MM.1S (cell line): ENCODE measurements around the gene TDO2.

Experiments used
- DNase-seq: peaks from one replicate; pipeline ENCODE4 v3.0.0-alpha.2; 2015
- H2AFZ ChIP-seq: fragments of 300-600 bp; sonication (generic); 2 replicates; pipeline ENCODE4 v1.6.0; 2016; ENCODE audit warnings: antibody characterized with exemption, low read length
- H3F3A ChIP-seq: fragments of 300-600 bp; sonication (generic); 2 replicates; pipeline ENCODE4 v1.6.1; 2016; ENCODE audit warnings: mild to moderate bottlenecking, antibody characterized with exemption, low read length, moderate library complexity, mixed read lengths; ENCODE audit not compliant: insufficient read depth
- H3K27ac ChIP-seq: fragments of 300-600 bp; sonication (generic); 2 replicates; pipeline ENCODE4 v1.5.1; 2016; ENCODE audit warnings: mild to moderate bottlenecking, low read length
- H3K27me3 ChIP-seq: fragments of 300-600 bp; sonication (generic); replicated peaks from 2 replicates; pipeline ENCODE4 v1.6.0; 2016; ENCODE audit warnings: low read length; ENCODE audit not compliant: insufficient read depth
- H3K36me3 ChIP-seq: fragments of 300-600 bp; sonication (generic); replicated peaks from 2 replicates; pipeline ENCODE4 v1.6.1; 2016; ENCODE audit warnings: mild to moderate bottlenecking, low read length, mixed read lengths; ENCODE audit not compliant: insufficient read depth
- H3K4me1 ChIP-seq: fragments of 300-600 bp; sonication (generic); 2 replicates; pipeline ENCODE4 v1.6.1; 2016; ENCODE audit warnings: low read length, mixed read lengths
- H3K4me2 ChIP-seq: fragments of 300-600 bp; sonication (generic); 2 replicates; pipeline ENCODE4 v1.6.0; 2016; ENCODE audit warnings: low read depth, low read length
- H3K4me3 ChIP-seq: fragments of 300-600 bp; sonication (generic); 2 replicates; pipeline ENCODE4 v1.5.1; 2016; ENCODE audit warnings: low read length, mixed read lengths
- H3K79me2 ChIP-seq: fragments of 300-600 bp; sonication (generic); 2 replicates; pipeline ENCODE4 v1.6.1; 2016; ENCODE audit warnings: mixed run types, low read length, mixed read lengths
- H3K9ac ChIP-seq: fragments of 300-600 bp; sonication (generic); 2 replicates; pipeline ENCODE4 v1.6.1; 2016; ENCODE audit warnings: low read length, mixed read lengths
- H3K9me2 ChIP-seq: fragments of 300-600 bp; sonication (generic); replicated peaks from 2 replicates; pipeline ENCODE4 v1.6.1; 2016; ENCODE audit warnings: mild to moderate bottlenecking, low read length, mixed read lengths; ENCODE audit not compliant: insufficient read depth
- H3K9me3 ChIP-seq: fragments of 300-600 bp; sonication (generic); replicated peaks from 2 replicates; pipeline ENCODE4 v1.6.1; 2016; ENCODE audit warnings: mild to moderate bottlenecking, low read length, mixed read lengths; ENCODE audit not compliant: insufficient read depth
- H4K20me1 ChIP-seq: fragments of 300-600 bp; sonication (generic); 2 replicates; pipeline ENCODE4 v1.6.1; 2016; ENCODE audit warnings: mild to moderate bottlenecking, low read length, moderate library complexity, mixed read lengths; ENCODE audit not compliant: insufficient read depth
- EZH2 ChIP-seq: fragments of 300-600 bp; sonication (generic); optimal IDR thresholded peaks from 2 replicates; pipeline ENCODE3; 2017; ENCODE audit warnings: low read depth, mild to moderate bottlenecking, antibody characterized with exemption, low read length, mixed read lengths
- EZH2phosphoT487 ChIP-seq: fragments of 300-600 bp; sonication (generic); IDR thresholded peaks from 2 replicates; pipeline ENCODE4 v1.6.1; 2018; ENCODE audit warnings: antibody characterized with exemption, low read length
- TF ChIP-seq, protein P1 (sequence below): fragments of 300-600 bp; sonication (generic); IDR thresholded peaks from 2 replicates; pipeline ENCODE4 v1.5.1; 2016; ENCODE audit warnings: antibody characterized with exemption, low read length, mixed read lengths

Gene TDO2

GRCh38 chr4:155953151-155954117 is 49.9 kb downstream of the TDO2 start, which contains the start of gene CTSO:
Gene CTSO, minus strand, starts transcription at chr4:155953866. Its CDS starts 19 bp downstream, at chr4:155953847.
- Histone ChIP-seq H3K79me2 (0 out of 2 replicates have a peak, but pooled peaks cover 3% of the 10 kb centered on the region), H3K27ac (peak within 1 kb of the TSS; percentile 97)
- peak; percentile 88 for DNase-seq

DNA sequence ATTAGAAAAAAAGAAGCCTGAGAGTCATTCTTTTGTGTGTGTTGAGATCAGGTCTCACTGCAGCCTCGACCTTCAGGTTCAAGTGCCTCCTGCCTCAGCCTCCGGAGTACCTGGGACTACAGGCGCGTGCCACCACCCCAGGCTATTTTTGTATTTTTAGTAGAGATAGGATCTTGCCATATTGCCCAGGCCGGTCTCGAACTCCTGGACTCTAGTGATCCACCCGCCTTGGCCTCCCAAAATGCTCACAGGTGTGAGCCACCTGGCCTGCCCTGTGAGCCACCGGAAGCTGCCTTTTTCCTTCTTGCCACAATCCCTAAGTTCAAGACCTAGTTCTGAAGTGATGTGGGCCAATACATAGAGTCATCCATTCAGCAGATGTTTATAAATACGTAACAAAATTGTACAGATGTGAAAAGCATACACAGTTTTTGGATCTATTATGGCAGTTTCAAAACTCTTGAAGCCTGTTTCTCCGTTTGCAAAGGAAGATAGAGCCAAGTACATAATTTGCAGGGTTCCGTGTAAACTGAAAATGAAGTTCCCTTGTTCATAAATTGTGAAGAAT is 50.7 kb downstream of the TDO2 start:
- no peaks in the 10 kb centered on the region for H3K36me3 ChIP-seq
- peak overlapping the region; percentile 92 for H3K4me3 ChIP-seq
- H3K27me3 ChIP-seq: no peaks in the 10 kb centered on the region
- no peaks in the 10 kb centered on the region for H3K9me3 ChIP-seq
- H3F3A ChIP-seq: peaks cover 13% of the 10 kb centered on the region
- peak overlapping the region; percentile 97 for H3K27ac ChIP-seq
- peak overlapping the region; percentile 91; the same call in 1 of the 2 replicates for H3K4me2 ChIP-seq
- 0 out of 2 replicates have a peak, but pooled peaks cover 3% of the 10 kb centered on the region for H3K79me2 ChIP-seq
- H3K9ac ChIP-seq: peak overlapping the region; percentile 97
- H2AFZ ChIP-seq: peak overlapping the region; percentile 97
- no peaks in the 10 kb centered on the region for H4K20me1 ChIP-seq
- H3K9me2 ChIP-seq: no peaks in the 10 kb centered on the region
- H3K4me1 ChIP-seq: peaks cover 4% of the 10 kb centered on the region
- TF ChIP-seq EZH2 (no peak), EZH2phosphoT487 (no peak)
- TF ChIP-seq, protein P1, sequence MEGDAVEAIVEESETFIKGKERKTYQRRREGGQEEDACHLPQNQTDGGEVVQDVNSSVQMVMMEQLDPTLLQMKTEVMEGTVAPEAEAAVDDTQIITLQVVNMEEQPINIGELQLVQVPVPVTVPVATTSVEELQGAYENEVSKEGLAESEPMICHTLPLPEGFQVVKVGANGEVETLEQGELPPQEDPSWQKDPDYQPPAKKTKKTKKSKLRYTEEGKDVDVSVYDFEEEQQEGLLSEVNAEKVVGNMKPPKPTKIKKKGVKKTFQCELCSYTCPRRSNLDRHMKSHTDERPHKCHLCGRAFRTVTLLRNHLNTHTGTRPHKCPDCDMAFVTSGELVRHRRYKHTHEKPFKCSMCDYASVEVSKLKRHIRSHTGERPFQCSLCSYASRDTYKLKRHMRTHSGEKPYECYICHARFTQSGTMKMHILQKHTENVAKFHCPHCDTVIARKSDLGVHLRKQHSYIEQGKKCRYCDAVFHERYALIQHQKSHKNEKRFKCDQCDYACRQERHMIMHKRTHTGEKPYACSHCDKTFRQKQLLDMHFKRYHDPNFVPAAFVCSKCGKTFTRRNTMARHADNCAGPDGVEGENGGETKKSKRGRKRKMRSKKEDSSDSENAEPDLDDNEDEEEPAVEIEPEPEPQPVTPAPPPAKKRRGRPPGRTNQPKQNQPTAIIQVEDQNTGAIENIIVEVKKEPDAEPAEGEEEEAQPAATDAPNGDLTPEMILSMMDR: no peak
- peak; percentile 25 for DNase-seq

More at GRCh38 chr4:155953151-155954117, 49.9 kb downstream of the TDO2 start, which contains the start of gene CTSO:
- peak within 1 kb of the TSS; percentile 97 for H2AFZ ChIP-seq
- H3K9me2 ChIP-seq: no peaks in the 10 kb centered on the region
- H3K9me3 ChIP-seq: no peaks in the 10 kb centered on the region
- no peaks in the 10 kb centered on the region for H3K36me3 ChIP-seq
- peak within 1 kb of the TSS; percentile 97 for H3K9ac ChIP-seq
- peak within 1 kb of the TSS; percentile 91 for H3K4me2 ChIP-seq
- peaks cover 4% of the 10 kb centered on the region for H3K4me1 ChIP-seq
- peaks cover 13% of the 10 kb centered on the region for H3F3A ChIP-seq
- H4K20me1 ChIP-seq: no peaks in the 10 kb centered on the region
- H3K4me3 ChIP-seq: peak within 1 kb of the TSS; percentile 92
- no peaks in the 10 kb centered on the region for H3K27me3 ChIP-seq
- no peak for TF ChIP-seq EZH2phosphoT487
- TF ChIP-seq, protein P1: peak; percentile 70

DNA sequence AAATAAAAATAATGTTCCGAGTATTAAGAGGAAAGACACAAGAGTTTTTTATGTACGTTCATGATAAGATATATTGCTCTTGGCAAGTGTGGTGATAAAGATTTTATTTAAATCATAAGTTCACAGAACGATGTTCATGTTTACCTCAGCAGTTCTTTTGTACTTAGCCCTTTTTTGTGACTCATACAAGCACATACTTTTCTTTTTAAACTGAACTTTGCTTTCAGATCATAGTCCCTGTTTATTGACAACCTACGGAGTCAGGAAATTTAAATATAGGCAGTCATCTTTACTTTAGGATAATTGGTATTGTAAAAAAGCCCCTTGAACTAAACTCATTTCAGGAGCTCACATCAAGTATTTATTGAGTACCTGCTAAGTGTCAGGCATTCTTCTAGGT is 51.4 kb downstream of the TDO2 start:
- H3K4me3 ChIP-seq: no peak overlapping the region
- H3K9ac ChIP-seq: no peak overlapping the region
- H3K36me3 ChIP-seq: no peaks in the 10 kb centered on the region
- H3K9me3 ChIP-seq: no peaks in the 10 kb centered on the region
- no peak for DNase-seq
- no peak overlapping the region for H3K27ac ChIP-seq
- H4K20me1 ChIP-seq: no peaks in the 10 kb centered on the region
- TF ChIP-seq EZH2phosphoT487: no peak
- H3F3A ChIP-seq: peaks cover 13% of the 10 kb centered on the region
- H3K4me1 ChIP-seq: peaks cover 4% of the 10 kb centered on the region
- H3K9me2 ChIP-seq: no peaks in the 10 kb centered on the region
- no peak overlapping the region for H3K4me2 ChIP-seq
- H2AFZ ChIP-seq: no peak overlapping the region
- H3K27me3 ChIP-seq: no peaks in the 10 kb centered on the region
- H3K79me2 ChIP-seq: 0 out of 2 replicates have a peak, but pooled peaks cover 3% of the 10 kb centered on the region
